ENCODE measurements around the gene CERT1. TPM values are rescaled to one million over a fixed set of nuclear protein-coding genes. Genes with fewer than 3 reads are reported as not detected.

CERT1 gene
- total and polyA plus RNA-seq, 2 donors (not counting 3 experiments of a cell fraction or from before 2014, with no cell fraction given) = 8.0 to 21.3 TPM

GRCh38 chr5:75412111-75412990, 99.1 kb downstream of the CERT1 start:
- H3K79me2 ChIP-seq (ENCODE audit: control insufficient read depth, insufficient read depth, low read length) = no peaks in the 10 kb centered on the region
- no peak overlapping the region for H3K4me3 ChIP-seq (replicated peaks in 1 of 3; ENCODE audit: insufficient read depth in 1 of 3, low read depth in 1 of 3, low read length in 3 of 3)
- H3K9me1 ChIP-seq (replicated peaks; ENCODE audit: control insufficient read depth, extremely low read depth, insufficient read depth, low read length) = no peaks in the 10 kb centered on the region
- H3K9me3 ChIP-seq (replicated peaks; ENCODE audit: control insufficient read depth, insufficient read depth, low read length) = no peaks in the 10 kb centered on the region
- H3K36me3 ChIP-seq (ENCODE audit: control insufficient read depth in 2 of 2, extremely low read depth in 1 of 2, insufficient read depth in 2 of 2, low read length in 2 of 2) = no peaks in the 10 kb centered on the region
- DNase-seq (ENCODE audit: low read depth, low spot score) = peak; percentile 45
- no peak for FAIRE-seq
- no peak overlapping the region for H3K9ac ChIP-seq (replicated peaks; ENCODE audit: extremely low read depth, insufficient read depth, low read length)
- no peak overlapping the region for H2AFZ ChIP-seq (ENCODE audit: low read depth, low read length)
- H4K20me1 ChIP-seq (replicated peaks; ENCODE audit: control insufficient read depth, extremely low read depth, insufficient read depth, low read length) = no peaks in the 10 kb centered on the region
- no peaks in the 10 kb centered on the region for H3K4me1 ChIP-seq (ENCODE audit: control insufficient read depth, extremely low read depth, insufficient read depth, low read length)
- no peaks in the 10 kb centered on the region for H3K27me3 ChIP-seq (ENCODE audit: control insufficient read depth in 2 of 2, insufficient read depth in 2 of 2, low read length in 2 of 2)
- H3K4me2 ChIP-seq (ENCODE audit: insufficient read depth, low read length) = no peak overlapping the region
- dilution Hi-C loops (cut with MboI; ENCODE audit: extremely low pct_ligation_motif_present, low sequenced_read_pairs) (no loop called here), intact Hi-C loops (cut with micrococcal nuclease) (no loop called here)
- ChIA-PET CTCF (interaction anchor here (1.0 to 1.4 kb wide), 2 partner anchors 52 to 147 kb away, joined by 3 read pairs; no protein-coding TSS in a partner anchor), POLR2A (no interaction called here)
- BruUV-seq (replicated peaks) = no TSS peak
- no peak for TF ChIP-seq EZH2 (IDR thresholded peaks at IDR 0.05; ENCODE audit: borderline replicate concordance, low read depth, low read length, severe bottlenecking)
- TF ChIP-seq GATA2 (IDR thresholded peaks at IDR 0.05; ENCODE audit: insufficient read depth, insufficient read length, low read depth, low read length) = no peak
- no peak for TF ChIP-seq POLR2A (IDR thresholded peaks at IDR 0.05; ENCODE audit: low read depth, low read length)
- no peak for TF ChIP-seq CTCF (IDR thresholded peaks at IDR 0.05; ENCODE audit: extremely low read depth in 1 of 2, insufficient read depth in 1 of 2, low read depth in 1 of 2, low read length in 2 of 2)
- H3K27ac ChIP-seq (ENCODE audit: insufficient read depth, low read depth, low read length) = no peak overlapping the region

- FAIRE-seq (no peak), DNase-seq (ENCODE audit: low read depth, low spot score) (no peak)
- Histone ChIP-seq H3K79me2 (ENCODE audit: control insufficient read depth, insufficient read depth, low read length) (no peaks in the 10 kb centered on the region), H4K20me1 (replicated peaks; ENCODE audit: control insufficient read depth, extremely low read depth, insufficient read depth, low read length) (no peaks in the 10 kb centered on the region), H3K4me2 (ENCODE audit: insufficient read depth, low read length) (no peak overlapping the region), H2AFZ (ENCODE audit: low read depth, low read length) (no peak overlapping the region), H3K4me1 (ENCODE audit: control insufficient read depth, extremely low read depth, insufficient read depth, low read length) (no peaks in the 10 kb centered on the region), H3K4me3 (replicated peaks in 1 of 3; ENCODE audit: insufficient read depth in 1 of 3, low read depth in 1 of 3, low read length in 3 of 3) (no peak overlapping the region), H3K27me3 (ENCODE audit: control insufficient read depth in 2 of 2, insufficient read depth in 2 of 2, low read length in 2 of 2) (no peaks in the 10 kb centered on the region), H3K9me3 (replicated peaks; ENCODE audit: control insufficient read depth, insufficient read depth, low read length) (no peaks in the 10 kb centered on the region), H3K27ac (ENCODE audit: insufficient read depth, low read depth, low read length) (no peak overlapping the region), H3K9me1 (replicated peaks; ENCODE audit: control insufficient read depth, extremely low read depth, insufficient read depth, low read length) (no peaks in the 10 kb centered on the region), H3K36me3 (ENCODE audit: control insufficient read depth in 2 of 2, extremely low read depth in 1 of 2, insufficient read depth in 2 of 2, low read length in 2 of 2) (no peaks in the 10 kb centered on the region), H3K9ac (replicated peaks; ENCODE audit: extremely low read depth, insufficient read depth, low read length) (no peak overlapping the region)
- dilution Hi-C loops (cut with MboI; ENCODE audit: extremely low pct_ligation_motif_present, low sequenced_read_pairs) = no loop called here
- ChIA-PET CTCF (no interaction called here), POLR2A (no interaction called here)
- intact Hi-C loops (cut with micrococcal nuclease) = no loop called here
- TF ChIP-seq FOS (IDR thresholded peaks at IDR 0.05; ENCODE audit: borderline replicate concordance, insufficient read depth, low read length) (no peak), GATA2 (IDR thresholded peaks at IDR 0.05; ENCODE audit: insufficient read depth, insufficient read length, low read depth, low read length) (no peak), MAX (IDR thresholded peaks at IDR 0.05; ENCODE audit: insufficient read depth, insufficient read length) (no peak), POLR2A (IDR thresholded peaks at IDR 0.05; ENCODE audit: low read depth, low read length) (no peak), CTCF (IDR thresholded peaks at IDR 0.05; ENCODE audit: extremely low read depth in 1 of 2, insufficient read depth in 1 of 2, low read depth in 1 of 2, low read length in 2 of 2) (no peak), POLR2AphosphoS5 (IDR thresholded peaks at IDR 0.05; ENCODE audit: insufficient read depth, low read depth, low read length) (no peak), EZH2 (IDR thresholded peaks at IDR 0.05; ENCODE audit: borderline replicate concordance, low read depth, low read length, severe bottlenecking) (no peak), JUN (IDR thresholded peaks at IDR 0.05; ENCODE audit: borderline replicate concordance, insufficient read depth, insufficient read length, low read depth) (no peak), MYC (IDR thresholded peaks at IDR 0.05; ENCODE audit: low read depth, low read length) (no peak)
- BruUV-seq (replicated peaks) = no TSS peak
Measured at GRCh38 chr5:75405296-75405695, 106.1 kb downstream of the CERT1 start.

Measured in endothelial cell of umbilical vein (primary cell).